Neural progenitor cell (in vitro differentiated cells): Measurements from ENCODE around the gene ENTPD2.

Source experiments
- CTCF ChIP-seq: fragments of 200-600 bp; sonication (generic); IDR thresholded peaks from 2 replicates; pipeline ENCODE4 v1.5.1; 2017; ENCODE audit warnings: antibody characterized with exemption, mild to moderate bottlenecking
- EZH2 ChIP-seq: fragments of 200-600 bp; sonication (generic); IDR thresholded peaks from 2 replicates; pipeline ENCODE4 v1.6.1; 2017; ENCODE audit warnings: antibody characterized with exemption, mild to moderate bottlenecking, moderate library complexity
- EZH2phosphoT487 ChIP-seq: fragments of 200-600 bp; sonication (generic); IDR thresholded peaks from 2 replicates; pipeline ENCODE4 v1.6.1; 2017; ENCODE audit warnings: antibody characterized with exemption

GRCh38 chr9:137070906-137071275 is 17.0 kb upstream of the ENTPD2 start:
- TF ChIP-seq CTCF (peak; percentile 12), EZH2 (no peak), EZH2phosphoT487 (no peak)
